ENCODE results near the gene STAP1. TPM values are rescaled to one million over a fixed set of nuclear protein-coding genes. Genes with fewer than 3 reads are reported as not detected.

The STAP1 gene
- total and polyA plus RNA-seq, 10 of the 15 experiments (the other 5 are each of a cell fraction or from before 2014, with no cell fraction given), result 4.6 to 19.4 (median 9.4) TPM

DNA sequence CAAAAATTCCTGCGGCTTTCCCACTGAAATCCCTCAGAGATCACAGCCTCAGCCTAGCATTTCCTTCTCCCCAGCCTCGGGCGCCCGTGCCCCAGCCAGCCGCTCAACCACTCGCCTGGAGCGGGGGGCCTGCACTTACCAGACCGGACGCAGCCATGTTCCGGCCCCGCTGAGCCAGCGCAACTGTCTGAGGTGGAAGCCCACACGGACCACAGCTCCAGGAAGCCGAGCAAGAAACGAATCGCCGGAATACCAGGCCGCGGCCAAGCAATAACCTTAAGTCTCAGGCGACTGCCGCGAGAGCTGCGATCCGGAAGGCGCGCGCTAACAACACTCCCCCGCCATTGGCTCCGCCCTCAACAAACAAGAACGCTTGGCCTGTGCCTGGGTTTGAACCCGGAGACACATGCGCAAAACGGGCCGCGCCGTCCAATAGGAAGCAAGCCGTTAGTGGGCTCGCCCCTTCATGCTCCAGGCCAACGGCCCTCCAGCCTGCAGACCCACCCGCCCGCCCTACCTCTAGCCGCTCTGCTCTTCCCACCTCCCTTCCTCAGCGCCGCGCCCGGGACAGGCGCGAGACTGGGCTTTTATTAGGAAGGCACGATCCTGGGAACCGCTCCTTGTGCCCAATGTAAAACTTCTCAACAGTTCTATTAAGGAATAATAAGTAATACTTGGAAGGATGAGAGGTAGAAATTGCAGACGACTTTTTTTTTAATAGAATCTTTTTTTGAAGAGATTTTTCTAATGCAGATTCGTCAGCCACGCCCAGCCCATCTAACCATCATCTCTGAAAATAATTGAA, 13.1 kb upstream of the STAP1 start, which contains the start of gene CENPC (continued):
- TF ChIP-seq SUPT20H (IDR thresholded peaks at IDR 0.05; ENCODE audit: borderline replicate concordance, control insufficient read depth, low read depth, low read length) (no peak), MYB (IDR thresholded peaks at IDR 0.05; ENCODE audit: borderline replicate concordance, low read depth, low read length) (no peak), PAX5 (IDR thresholded peaks at IDR 0.05; ENCODE audit: borderline replicate concordance, low read depth, low read length) (0 out of 2 replicates have a peak, but pooled peaks have one; percentile 29), RUNX3 (IDR thresholded peaks at IDR 0.05; ENCODE audit: low read length) (peak; percentile 56), BRCA1 (IDR thresholded peaks at IDR 0.05; ENCODE audit: low read depth, low read length) (peak; percentile 79), TBL1XR1 (IDR thresholded peaks at IDR 0.05; ENCODE audit: low read depth, low read length) (no peak), LARP7 (IDR thresholded peaks at IDR 0.05) (no peak), IRF4 (IDR thresholded peaks at IDR 0.05; ENCODE audit: low read depth, low read length) (no peak), SMAD1 (IDR thresholded peaks at IDR 0.05; ENCODE audit: low read depth, partially characterized antibody) (peak; percentile 38), RFX5 (IDR thresholded peaks at IDR 0.05; ENCODE audit: low read depth, low read length) (peak; percentile 32; the same call in 1 of the 2 replicates), EZH2 (IDR thresholded peaks at IDR 0.05; ENCODE audit: borderline replicate concordance, control insufficient read depth, low read depth, low read length) (no peak), POU2F2 (IDR thresholded peaks at IDR 0.05; ENCODE audit: borderline replicate concordance, low read depth, low read length) (peak; percentile 89; the same call in 2 of the 3 replicates), MEF2B (IDR thresholded peaks at IDR 0.05; ENCODE audit: partially characterized antibody, poor library complexity, severe bottlenecking) (no peak), STAT3 (IDR thresholded peaks at IDR 0.05; ENCODE audit: low read depth, low read length) (no peak), ATF7 (IDR thresholded peaks at IDR 0.05; ENCODE audit: low read depth) (0 out of 2 replicates have a peak, but pooled peaks have one; percentile 25), NFIC (IDR thresholded peaks at IDR 0.05; ENCODE audit: low read depth, low read length) (no peak), CHD2 (IDR thresholded peaks at IDR 0.05; ENCODE audit: borderline replicate concordance, low read depth, low read length) (peak; percentile 97), HDGF (IDR thresholded peaks at IDR 0.05) (peak; percentile 84; the same call in 1 of the 2 replicates), FOXM1 (IDR thresholded peaks at IDR 0.05; ENCODE audit: low read depth, low read length) (no peak; the same call in 1 of the 2 replicates), ZZZ3 (IDR thresholded peaks at IDR 0.05; ENCODE audit: control insufficient read depth, insufficient read length, low read depth) (no peak), CREM (IDR thresholded peaks at IDR 0.05; ENCODE audit: low read depth) (no peak), SIN3A (IDR thresholded peaks at IDR 0.05; ENCODE audit: low read depth, low read length) (no peak; the same call in 1 of the 2 replicates), IKZF2 (IDR thresholded peaks at IDR 0.05) (no peak)
- TF ChIP-seq, protein P1, sequence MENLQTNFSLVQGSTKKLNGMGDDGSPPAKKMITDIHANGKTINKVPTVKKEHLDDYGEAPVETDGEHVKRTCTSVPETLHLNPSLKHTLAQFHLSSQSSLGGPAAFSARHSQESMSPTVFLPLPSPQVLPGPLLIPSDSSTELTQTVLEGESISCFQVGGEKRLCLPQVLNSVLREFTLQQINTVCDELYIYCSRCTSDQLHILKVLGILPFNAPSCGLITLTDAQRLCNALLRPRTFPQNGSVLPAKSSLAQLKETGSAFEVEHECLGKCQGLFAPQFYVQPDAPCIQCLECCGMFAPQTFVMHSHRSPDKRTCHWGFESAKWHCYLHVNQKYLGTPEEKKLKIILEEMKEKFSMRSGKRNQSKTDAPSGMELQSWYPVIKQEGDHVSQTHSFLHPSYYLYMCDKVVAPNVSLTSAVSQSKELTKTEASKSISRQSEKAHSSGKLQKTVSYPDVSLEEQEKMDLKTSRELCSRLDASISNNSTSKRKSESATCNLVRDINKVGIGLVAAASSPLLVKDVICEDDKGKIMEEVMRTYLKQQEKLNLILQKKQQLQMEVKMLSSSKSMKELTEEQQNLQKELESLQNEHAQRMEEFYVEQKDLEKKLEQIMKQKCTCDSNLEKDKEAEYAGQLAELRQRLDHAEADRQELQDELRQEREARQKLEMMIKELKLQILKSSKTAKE (IDR thresholded peaks at IDR 0.05; ENCODE audit: low read depth, poor library complexity, severe bottlenecking), result no peak
- TF ChIP-seq, protein P2, sequence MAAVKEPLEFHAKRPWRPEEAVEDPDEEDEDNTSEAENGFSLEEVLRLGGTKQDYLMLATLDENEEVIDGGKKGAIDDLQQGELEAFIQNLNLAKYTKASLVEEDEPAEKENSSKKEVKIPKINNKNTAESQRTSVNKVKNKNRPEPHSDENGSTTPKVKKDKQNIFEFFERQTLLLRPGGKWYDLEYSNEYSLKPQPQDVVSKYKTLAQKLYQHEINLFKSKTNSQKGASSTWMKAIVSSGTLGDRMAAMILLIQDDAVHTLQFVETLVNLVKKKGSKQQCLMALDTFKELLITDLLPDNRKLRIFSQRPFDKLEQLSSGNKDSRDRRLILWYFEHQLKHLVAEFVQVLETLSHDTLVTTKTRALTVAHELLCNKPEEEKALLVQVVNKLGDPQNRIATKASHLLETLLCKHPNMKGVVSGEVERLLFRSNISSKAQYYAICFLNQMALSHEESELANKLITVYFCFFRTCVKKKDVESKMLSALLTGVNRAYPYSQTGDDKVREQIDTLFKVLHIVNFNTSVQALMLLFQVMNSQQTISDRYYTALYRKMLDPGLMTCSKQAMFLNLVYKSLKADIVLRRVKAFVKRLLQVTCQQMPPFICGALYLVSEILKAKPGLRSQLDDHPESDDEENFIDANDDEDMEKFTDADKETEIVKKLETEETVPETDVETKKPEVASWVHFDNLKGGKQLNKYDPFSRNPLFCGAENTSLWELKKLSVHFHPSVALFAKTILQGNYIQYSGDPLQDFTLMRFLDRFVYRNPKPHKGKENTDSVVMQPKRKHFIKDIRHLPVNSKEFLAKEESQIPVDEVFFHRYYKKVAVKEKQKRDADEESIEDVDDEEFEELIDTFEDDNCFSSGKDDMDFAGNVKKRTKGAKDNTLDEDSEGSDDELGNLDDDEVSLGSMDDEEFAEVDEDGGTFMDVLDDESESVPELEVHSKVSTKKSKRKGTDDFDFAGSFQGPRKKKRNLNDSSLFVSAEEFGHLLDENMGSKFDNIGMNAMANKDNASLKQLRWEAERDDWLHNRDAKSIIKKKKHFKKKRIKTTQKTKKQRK (IDR thresholded peaks at IDR 0.05; ENCODE audit: low read depth, low read length), result no peak
- TF ChIP-seq, protein P3, sequence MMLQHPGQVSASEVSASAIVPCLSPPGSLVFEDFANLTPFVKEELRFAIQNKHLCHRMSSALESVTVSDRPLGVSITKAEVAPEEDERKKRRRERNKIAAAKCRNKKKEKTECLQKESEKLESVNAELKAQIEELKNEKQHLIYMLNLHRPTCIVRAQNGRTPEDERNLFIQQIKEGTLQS (IDR thresholded peaks at IDR 0.05; ENCODE audit: borderline replicate concordance, extremely low read depth, low read depth, low read length), result no peak

Data from GM12878 (cell line).